GM18867 (cell line): ENCODE results near the gene NTMT1.

Experiments
- ATAC-seq: cut with Tn5 transposase; IDR thresholded peaks from one replicate; pipeline ENCODE4 v1.9.1; 2021; ENCODE audit warnings: mild to moderate bottlenecking, moderate library complexity; ENCODE audit not compliant: unreplicated experiment

The NTMT1 gene

DNA sequence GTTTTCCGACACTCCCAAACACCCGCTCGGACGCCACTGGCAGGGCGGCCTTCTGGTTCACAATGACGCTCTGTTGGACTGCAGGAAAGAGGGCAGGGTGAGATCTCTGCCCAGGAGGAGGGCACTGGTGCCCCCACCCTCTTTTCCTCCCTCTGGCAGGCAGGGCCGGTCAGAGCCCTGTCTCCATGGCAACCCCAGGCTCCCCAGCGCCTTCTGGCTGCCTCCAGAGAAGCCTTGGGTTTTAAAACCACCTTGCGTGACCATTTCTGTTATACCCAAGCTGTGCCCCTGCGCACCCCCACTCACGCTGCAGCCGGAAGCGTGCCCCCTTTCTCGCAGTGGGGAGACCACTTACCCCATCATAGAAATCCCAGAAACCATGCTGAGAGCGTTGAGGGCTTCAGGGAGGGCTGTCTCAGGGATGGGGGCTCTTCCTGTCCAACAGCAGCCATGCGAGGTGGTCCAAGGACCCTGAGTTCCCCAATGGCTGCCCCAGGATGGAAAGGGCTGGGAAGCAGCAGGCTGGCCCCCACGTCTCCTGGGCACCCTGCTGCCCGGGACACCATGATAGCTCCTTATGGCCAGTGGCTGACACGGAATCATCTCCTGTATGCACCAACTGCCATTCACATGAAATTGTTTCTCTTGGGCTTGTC lies 12.3 kb upstream of the NTMT1 start:
- ATAC-seq: no peak

DNA sequence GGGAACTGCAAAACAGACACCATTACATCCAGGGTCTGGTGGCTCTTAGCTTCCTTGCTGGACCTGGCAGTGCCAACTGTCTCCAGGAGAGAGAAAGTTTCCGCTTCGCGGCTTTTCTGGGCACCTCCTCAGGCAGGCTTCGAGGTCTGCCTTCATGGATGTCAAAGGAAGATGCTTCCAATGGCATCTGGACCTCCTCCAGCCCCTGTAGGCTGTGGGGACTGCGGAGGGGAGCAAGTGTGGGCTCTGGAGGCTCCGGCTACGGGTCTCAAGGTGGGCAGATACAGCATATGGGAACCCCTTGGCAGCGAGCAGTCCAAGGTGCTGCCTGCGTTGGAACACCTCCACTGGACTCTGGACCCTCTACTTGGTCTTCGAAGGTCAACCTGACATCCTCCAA lies 11.0 kb upstream of the NTMT1 start:
- no peak for ATAC-seq

DNA sequence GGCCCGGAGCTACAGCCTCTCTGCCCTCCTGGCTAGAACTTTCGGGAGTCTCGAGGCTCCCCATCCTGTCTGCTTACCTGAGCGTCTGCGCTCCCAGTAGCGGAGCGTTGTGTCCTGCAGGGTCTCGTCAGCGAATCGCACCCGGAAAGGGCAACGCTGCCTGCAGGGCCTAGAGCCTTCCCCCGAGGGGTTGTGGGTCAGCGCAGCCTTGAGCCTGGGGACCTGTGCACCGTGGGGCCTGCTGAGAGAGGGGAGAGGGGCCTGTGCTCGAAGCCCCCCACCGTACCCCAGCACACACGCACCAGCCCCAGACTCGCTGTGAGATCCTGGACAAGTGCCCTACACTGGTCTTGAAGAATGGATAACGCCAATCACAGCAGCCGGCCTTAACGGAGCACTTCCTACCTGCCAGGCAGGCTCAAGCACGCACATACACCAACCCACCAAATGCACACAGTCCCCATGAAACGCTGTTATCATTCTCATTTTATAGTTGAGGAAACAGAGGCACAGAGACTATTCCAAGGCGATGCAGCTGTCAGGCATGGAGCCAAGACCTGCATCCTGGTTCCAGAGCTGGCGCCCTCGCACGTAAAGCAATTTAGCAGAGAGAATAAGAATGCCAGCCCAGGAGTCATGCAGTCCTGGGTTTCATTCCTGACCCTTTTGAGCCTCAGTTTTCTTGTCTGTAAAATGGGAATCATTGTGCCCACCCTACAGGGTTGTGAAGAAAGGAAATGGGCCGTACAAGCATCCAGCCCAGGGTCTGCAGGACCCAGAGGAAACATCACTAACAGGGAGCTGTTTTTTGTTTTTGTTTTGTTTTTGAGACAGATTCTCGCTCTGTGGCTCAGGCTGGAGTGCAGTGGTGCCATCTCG lies 10.3 kb upstream of the NTMT1 start:
- ATAC-seq: no peak

DNA sequence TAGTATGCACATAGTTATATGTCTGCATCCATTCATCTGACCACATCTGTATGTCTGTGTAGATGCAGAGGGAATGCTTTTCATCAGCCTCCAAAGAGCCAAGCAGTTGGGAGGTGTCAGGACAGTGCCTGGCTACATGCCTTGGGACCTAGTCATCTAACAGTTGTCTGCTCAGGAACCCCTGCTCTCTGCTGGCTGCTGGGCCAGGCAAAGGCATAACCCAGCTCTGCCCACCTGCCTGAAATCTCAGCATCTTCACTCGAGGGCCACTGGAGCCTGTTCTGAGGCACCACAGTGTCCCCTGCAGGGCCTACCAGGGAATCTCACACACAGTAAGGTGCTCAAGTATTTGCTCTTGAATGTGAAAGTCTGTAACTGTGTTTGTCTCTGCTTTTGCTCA lies 8.8 kb upstream of the NTMT1 start:
- no peak for ATAC-seq

DNA sequence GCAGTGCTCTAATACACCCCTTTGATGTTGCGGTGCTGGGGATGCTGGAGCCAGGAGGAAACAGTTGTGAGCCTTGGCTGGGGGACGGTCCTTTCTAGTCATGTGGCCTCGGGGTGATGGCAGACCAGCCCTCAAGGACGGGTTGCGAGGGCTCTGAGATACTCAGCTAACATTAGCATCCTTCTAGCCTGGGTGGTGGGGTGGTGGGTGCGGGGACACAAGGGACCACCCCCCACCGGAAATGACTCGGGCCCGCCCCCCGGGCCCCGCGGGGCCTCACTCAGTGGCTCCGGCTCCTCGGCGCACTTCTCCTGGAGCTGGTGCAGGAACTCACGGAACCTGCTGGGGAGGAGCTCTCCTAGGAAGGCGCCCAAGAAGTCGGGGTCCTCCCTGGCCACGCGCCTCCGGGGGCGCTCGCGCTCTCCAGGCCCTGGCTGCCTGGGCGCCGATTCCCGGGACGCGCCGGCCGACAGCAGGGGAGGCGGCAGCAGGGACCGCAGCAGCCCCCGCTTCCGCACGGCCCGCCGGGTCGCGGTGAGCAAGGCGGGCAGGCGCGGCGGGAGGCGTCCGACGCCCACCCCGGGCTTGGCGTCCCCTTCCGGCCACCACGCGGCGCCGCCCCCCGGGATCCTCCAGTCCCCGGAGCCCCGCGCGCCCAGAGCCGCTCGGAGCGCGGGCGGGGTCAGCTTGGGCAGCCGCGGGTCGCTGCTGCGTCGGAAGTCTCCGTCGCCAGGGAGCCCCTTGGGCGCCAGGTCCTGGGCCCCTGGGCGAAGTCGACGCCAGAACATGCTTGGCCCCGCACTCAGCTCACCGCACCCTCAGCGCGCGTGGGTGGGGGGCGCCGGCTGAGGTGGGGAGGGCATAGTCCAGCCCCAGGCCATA lies 5.9 kb upstream of the NTMT1 start:
- no peak for ATAC-seq

DNA sequence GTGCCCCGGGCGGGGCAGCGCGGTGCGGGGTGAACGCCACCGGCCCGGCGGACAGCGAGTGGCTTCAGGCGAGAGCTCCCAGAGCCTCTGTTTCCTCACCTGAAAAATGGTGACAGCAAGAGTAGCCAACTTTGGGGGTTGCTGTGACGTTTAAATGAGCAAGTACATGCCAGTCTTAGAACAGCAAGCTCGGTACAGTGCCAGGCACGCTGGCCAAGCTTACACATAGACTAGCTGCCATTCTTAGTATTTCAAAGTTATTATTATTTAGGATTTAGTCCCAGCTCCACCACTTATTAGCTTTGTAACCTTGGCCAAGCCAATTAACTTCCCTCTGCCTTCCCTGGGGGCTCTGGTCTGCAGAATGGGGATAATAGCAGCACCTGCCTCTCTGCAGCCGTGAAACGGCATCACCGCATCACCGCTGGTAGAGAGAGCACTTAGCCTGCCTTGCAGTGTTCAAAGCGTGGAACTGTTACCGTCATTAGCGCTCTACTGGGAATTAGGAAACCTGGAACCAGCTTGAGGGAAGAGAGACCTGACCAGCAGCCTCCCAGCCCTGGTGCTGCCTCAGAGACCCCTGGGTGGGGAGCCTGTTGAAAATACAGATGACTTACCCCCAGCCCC lies 5.2 kb upstream of the NTMT1 start, which contains the start of gene C9orf50:
Gene C9orf50 (minus strand): TSS at position 433 of the 627 bp plus-strand sequence. CDS start 527 bp downstream, outside the sequence.
- no peak for ATAC-seq

DNA sequence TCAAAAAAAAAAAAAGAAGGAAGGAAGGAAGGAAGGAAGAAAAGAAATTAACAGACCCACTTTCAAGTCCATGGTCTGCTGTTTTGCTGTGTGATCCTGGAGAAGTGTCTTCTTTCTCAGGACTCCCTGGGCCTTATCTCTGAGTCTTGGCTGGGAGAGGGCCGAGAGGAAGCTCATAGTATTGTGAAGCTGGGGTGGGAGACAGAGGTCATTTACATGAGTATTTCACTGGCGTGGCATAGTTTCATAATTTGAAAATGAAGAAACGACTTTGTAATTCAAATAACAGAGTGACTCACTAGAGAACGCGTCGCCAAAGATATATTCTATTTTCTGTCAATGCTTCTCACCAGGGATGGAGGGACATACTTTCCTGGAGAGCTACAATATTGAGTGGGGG lies 2.6 kb upstream of the NTMT1 start:
- no peak for ATAC-seq

DNA sequence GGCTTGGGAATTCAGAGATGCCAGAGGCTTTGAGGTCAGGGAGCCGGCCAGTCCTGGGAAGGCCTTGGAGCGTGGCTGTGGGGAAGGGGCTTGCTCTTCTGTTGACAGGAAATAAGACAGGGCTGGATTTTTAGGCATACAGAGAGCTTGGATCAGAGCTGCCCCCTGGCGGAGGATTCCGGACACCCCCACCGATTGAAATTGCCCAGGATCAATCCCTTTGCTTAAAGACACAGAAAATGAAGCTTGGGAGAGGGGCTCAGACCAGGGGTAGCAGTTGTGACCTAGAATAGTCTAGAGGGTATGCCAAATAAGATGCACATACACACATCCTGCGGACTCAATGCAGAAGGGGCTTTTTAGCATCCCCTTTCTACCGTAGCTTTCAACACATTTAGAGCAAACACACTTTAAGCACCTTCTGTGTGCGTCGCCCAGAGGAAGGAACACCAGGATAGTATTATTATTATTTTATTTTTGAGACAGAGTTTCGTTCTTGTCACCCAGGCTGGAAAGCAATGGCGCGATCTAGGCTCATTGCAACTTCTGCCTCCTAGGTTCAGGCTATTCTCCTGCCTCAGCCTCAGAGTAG lies 1.7 kb upstream of the NTMT1 start:
- no peak for ATAC-seq

DNA sequence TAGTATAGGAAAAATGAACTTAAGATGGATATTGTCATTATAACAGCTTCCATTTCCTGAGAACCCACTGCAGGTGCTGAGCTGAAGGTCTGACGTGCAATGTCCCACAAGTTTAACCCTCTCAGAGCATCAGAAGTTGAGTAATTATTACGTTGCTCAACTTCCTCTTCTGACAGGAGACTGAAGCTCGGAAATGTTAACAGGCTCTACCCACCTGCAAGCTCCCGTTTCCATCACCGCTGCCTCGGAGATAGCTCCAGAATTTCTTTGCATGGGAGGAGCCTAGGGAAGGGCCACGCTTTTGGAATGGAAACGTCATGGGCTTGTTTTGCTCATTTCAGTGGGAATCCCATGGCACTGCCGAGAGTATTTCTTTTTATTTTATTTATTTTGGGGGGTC lies 1.0 kb upstream of the NTMT1 start:
- no peak for ATAC-seq

DNA sequence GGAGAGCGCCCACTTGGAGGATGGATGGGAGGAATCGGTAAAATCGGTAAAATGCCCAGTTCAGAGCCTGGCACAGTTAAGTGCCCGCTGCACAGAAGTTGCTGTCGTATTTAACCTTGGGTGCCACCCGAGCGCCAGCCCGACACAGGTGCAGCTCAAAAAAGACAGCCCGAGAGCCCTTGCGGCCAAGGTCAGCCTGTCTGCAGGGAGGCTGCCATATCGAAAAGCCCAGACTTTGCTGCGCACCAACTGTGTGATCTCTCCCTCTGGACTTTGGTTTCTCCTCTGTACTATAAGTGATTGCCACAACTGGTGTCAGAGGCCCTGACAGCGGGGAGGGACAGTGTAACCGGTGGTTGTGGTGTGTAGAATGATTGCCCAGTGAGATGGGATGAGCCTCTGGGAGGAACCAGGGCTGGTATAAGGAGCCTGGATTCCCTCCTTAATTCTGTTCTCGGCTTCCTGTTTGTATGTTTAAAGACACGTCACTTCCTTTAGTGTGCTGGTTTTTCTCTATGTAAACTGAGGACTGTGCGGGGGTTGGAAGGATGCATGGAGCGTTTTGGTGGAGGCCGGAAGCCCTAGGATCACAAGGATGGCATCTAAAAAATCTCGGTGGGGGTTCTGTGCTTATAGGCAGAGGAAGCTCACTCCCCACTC lies 792 bp downstream of the NTMT1 start:
- no peak for ATAC-seq

DNA sequence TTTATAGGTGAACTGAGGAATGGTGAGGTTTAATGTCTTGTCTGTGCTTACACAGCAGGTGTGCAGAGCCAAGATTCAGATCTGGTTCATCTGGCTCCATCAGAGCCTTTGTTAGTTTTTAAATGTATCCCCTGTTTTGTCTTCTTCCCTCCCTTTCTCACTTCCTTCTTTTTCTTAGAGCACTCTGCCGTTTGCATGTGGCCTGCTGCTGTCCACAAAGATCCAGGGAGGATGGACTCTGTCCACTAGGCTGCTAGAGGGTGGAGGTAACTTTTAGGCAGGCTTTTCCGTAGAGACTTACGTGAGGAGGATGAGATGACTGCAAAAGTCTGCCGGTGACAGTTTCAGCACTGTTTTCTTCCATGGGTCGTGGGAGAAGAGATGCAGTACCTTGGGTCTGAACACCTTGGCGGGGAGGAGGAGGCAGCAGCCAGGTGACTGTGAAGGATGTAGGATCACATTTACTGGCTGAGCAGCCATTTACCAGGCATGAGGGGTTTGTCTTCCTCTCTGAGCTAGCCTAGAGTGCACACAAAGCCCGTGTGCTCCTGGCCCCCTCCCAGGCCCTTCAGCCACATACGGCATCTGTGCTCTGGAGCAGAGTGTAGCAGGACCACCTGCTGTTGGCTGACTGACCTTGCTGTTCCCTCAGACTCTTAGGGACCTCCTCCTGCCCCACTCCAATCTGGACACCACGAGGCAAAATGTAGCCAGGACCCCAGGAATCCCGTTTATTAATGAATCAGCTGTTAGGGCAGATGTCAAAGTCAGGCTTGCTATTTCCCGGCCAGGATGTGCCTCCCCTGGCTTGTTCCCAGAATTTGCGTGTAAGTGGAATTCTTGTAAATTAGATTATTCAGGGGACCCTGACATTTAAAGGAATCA lies 1.8 kb downstream of the NTMT1 start:
- ATAC-seq: no peak

DNA sequence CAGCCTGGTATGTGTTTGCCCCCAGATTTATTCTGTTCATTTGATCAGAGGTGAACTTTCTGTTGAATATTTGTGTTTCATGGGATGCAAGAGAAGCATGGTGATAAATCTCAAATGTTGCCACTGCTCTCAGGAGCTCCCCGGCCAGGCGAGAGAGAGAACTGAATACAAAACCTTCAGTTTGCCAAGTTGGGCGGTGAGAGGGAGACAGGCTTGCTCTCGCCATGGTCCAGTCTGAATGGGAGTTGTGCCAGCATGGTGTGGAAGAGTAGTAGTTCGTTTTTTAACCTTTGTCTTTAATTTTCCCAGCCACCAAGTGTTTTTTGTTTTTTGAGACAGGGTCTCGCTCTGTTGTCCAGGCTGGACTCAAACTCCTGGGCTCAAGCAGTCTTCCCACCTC lies 2.7 kb downstream of the NTMT1 start:
- no peak for ATAC-seq

DNA sequence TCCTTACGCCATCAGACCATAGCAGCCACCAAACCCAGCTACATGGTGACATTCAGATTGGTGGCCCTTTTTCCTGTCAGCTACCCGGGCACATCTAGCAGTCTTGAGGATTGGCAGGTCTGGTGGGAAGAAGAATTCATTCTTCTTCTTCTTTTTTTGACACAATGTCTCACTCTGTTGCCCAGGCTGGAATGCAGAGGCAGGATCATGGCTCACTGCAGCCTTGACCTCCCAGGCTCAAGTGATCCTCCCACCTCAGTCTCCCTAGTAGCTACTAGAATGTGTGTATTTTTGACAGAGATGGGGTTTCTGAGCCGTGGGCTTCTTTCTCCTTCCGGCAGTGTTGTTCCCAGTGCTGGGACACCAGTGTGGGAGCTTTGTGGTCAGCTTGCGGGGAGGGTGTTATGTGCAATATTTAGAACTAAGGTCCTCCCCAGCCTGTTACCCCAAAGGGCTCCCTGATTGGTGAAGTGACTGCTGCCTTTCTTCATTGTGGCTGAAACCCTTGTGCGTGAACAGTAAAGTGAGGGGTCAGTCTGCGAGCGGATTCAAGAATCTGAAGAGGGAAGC lies 3.4 kb downstream of the NTMT1 start:
- no peak for ATAC-seq

DNA sequence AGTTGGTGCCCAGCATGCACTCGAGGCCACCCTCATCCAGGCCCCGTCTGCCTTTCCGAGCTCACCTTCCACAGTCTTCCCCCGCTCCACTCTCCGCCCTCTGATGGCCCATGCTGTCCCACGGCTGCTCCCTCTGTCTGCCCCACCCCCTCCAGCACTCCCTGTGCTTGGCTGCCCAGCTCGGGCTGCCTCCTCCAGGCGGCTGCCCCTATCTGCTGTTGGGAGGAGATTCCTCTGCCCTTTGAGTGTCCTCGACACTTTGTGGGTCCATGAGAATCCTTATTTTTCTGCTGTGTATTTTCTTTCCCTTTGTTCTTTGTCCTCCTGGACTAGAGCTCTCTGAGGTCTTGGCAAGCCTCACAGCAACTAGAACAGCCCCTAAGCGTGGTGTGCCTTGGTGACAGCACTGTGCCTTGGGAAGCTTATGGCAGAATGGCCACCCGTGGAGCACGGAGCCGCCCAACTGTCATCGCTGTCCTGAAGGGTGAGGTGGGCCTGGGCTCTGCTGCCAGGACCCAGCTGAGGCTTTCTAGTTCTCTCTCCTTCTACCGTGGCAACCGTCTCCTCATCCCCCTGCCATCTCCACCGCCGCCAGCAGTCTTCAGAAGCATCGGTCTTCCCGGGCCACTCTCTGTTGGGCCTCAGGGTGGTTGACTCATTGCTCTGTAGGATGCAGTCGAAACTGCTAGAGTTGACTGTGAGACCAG lies 5.2 kb downstream of the NTMT1 start:
- ATAC-seq: no peak

DNA sequence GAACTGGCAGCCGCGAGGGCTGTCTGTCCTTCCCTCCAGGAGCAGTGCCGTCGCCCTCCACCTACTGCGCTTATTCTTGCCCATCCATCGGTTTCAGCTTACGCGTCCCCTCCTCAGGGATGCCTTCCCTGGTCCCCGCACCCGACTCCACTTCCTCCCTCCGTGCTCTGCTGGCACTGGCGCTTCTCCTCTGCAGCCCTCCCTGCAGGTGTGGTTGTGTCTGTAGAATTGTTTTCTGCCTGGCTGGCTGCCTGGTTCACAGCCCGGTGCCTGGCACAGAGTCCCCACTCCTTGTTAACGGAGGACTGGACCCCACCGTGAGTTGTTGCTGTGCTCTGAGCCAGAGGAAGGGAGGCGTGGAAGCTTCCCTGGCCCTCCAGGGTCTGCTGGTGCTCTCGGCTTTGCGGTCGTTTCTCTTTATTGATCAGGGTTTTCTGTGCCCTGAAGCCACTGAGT lies 5.7 kb downstream of the NTMT1 start:
- no peak for ATAC-seq

DNA sequence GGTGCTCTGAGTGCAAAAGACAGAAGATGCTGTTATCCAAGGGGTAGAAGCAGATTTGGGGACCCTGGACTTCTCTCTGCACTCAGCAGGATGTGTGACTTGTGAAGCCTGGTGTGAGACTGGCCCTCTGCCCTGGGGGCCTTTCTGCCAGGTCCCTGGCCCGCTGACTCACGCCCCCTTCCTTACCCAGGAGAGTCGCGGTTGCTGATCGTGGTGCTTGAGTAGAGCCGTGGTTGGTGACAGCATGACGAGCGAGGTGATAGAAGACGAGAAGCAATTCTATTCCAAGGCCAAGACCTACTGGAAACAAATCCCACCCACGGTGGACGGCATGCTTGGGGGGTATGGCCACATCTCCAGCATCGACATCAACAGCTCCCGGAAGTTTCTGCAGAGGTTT lies 6.5 kb downstream of the NTMT1 start:
- no peak for ATAC-seq

DNA sequence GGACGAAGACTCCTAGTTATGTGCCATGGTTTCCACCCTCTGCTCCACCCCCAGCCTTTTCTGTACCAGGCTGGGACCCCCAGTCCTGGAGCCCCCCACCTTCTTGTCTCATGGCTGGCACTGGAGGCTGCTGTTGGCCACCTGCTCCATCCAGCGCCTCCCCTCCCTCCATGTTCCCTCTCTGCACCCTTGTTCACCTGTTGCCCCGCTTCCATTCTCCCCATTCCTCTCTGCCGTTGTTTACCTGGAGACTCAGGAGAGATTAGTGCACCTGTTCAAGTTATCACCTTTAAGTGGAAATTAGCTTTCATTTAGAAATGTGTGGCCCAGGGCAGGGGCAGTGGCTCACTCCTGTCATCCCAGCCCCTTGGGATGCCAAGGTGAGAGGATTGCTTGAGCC lies 7.2 kb downstream of the NTMT1 start:
- ATAC-seq: no peak

DNA sequence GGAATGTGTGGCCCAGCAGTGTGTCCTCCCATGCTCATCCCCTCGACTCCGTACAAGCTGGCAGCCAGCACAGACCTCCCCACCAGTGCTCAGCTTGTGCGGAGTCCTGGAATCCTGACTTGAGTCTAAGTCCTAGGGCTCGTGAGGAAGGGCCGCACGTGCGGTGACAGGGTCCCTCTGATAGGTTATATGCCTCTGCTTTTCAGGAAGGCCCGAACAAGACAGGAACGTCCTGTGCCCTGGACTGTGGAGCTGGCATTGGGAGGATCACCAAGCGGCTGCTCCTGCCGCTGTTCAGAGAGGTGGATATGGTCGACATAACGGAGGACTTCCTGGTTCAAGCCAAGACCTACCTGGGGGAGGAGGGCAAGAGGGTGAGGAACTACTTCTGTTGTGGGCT lies 7.9 kb downstream of the NTMT1 start:
- ATAC-seq: no peak
